Spleen (tissue), 3 donors: ENCODE results near the gene WDR3.

Source experiments
- POLR2A ChIP-seq, 3 donors: fragments of 450-650 bp; IDR thresholded peaks; one replicate each; pipeline ENCODE4 v1.5.1; 2017; ENCODE audit warnings: antibody characterized with exemption in 3 of 3, mild to moderate bottlenecking in 1 of 3
- POLR2AphosphoS5 ChIP-seq, 3 donors: sonication (generic); formaldehyde crosslinking; IDR thresholded peaks; one replicate each; pipeline ENCODE4 v1.5.1; 2017; ENCODE audit warnings: antibody characterized with exemption in 3 of 3

DNA sequence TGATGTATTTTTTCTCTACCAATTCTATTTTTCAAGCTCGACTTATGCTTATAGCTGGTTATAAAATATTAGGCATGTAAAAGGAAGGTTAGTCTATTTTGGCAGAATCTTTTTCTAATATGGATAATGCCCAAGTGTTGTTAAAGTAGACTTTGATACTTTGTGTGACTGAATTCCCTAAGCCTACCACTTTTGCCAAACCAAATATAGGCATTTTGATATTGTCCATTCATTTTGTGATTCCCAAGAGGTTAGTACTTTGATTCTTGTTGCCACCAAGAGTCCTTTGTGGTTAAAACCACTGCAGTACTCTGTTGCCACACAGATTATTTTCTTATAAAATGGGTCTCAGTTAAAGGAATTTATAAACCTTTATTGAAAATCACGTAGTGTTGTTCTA, 4.2 kb downstream of the WDR3 start:
- TF ChIP-seq POLR2A (IDR thresholded peaks at IDR 0.05) (no peak), POLR2AphosphoS5 (IDR thresholded peaks at IDR 0.05) (no peak)
